Activated gamma-delta T cell treated with Interleukin-2 at 50 U/mL for 16 hours (primary cell): ENCODE results near the gene CCDC6.
"Not testable (repeated sequence)": the region's sequence is repeated elsewhere in the genome, so short reads cannot be mapped to it uniquely, and the experiment has no call there.

Experiments used
- DNase-seq: peaks from one replicate; pipeline ENCODE4 v3.0.0-alpha.2; 2020

Gene CCDC6

DNA sequence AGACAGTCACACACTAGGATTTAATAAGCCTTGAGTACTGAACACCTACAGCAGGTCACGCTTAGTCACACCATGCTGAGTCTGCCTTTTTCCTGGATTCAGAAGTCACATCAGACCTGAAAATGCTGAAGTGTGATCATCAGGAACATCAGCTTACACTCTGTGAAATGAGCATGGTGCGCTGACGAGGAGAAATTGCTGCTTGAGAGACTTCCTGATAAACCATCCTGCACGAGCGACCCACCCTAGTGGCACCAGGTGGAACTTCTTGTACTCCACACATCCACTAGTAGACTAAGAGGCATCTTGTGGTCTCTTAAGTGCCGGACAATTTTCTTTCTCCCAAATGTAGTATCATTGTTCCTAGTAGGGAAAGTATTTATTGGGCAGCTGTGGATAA, 101.3 kb downstream of the CCDC6 start:
- no peak for DNase-seq

- no peak for DNase-seq
Observed at GRCh38 chr10:59804220-59804619, 102.1 kb downstream of the CCDC6 start.

DNA sequence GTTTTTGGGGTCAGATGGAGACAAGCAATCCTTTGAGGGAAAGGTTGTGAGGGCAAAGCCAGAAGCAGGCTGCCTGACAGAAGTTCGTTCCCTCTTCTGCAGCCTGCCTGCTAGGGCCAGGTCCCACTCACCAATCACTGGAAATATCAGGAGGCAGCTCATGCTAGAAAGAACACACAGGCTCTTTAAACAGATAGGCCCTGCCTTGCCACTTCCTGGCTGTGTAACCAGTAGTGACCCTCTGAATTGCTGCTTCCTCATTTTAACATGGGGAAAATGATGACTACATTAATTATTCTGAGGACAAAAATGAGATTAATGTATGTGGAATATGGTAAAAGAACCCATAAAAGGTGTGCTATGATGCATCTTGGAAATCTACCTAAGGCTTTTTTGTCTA, 102.6 kb downstream of the CCDC6 start:
- no peak for DNase-seq

GRCh38 chr10:59801171-59801570, 105.2 kb downstream of the CCDC6 start:
- DNase-seq = no peak

DNA sequence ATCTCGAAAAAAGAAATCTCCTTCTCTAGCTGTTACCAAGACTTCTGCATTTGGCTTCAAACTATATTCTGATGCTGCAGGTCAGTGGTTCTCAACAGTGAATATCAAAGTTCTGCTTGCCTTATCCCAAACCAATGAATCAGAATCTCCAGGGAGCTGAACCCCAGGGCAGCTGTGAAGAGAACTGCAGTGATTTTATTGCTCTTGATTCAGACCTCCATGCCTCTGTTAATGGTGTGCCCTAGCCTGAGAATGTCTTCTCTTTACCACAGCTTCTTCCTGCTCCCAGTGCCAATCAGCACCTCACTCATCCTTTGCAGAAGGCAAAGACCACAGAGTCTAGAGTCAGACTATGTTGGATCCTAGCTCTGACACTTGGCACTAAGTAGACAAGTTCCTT, 106.9 kb downstream of the CCDC6 start:
- no peak for DNase-seq

DNA sequence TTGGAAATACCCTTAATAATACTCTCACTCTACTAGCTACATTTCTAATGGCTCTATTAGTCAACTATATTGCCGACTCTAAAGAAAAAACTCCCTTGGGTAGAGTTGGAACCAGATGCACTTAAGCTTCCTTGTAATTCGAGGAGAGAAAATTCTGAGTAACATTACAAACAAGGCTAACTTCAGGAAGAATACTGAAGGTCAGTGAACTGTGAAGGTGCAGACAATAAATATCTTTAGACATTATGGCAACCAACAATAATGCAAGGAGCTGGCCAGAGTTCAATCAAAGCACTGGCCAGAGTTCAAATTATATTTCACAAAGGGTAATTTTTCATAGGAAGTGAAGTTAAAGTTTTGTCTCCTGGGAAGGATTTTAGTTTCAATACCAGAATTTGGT, 112.4 kb downstream of the CCDC6 start:
- DNase-seq = no peak

DNA sequence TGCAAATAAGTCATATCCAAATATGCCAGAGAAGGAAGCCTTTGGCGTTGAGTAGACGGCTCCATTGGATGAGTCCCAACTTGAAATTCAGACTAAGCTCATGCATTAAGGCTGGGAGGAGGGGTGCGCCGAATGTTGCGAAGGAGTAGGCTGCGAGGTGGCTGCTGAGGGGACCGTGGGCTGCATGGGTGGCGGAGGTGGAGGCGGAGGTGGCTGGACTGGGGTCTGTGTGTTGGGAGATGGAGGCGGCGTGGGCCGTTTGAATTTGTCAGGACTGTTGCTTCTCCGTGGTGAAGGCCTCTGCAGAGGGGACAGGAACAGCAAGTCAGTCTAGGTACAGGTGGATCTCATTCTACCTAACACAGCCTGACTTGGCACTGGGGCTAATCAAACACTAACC, 113.5 kb downstream of the CCDC6 start:
- no peak for DNase-seq

DNA sequence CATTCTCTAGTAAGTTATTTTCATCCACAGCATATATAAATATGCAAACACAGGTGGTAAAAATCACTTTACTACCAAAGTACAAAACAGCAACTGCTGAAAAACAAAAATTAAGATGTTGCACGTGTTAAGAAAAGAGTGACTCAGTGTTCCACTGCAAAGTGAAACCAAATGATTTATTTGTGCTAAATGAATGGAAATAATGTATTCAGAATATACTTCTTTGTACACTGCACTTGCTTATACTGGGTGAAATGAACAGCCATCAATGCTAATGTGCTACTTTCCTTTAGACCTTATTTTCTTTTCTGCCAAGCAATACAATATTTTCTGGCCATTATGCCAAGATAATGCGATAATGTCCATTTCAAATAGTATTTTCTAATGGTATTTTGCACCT, 114.8 kb downstream of the CCDC6 start:
- no peak for DNase-seq

GRCh38 chr10:59790080-59790479, 116.3 kb downstream of the CCDC6 start:
- DNase-seq = not testable (repeated sequence)

DNA sequence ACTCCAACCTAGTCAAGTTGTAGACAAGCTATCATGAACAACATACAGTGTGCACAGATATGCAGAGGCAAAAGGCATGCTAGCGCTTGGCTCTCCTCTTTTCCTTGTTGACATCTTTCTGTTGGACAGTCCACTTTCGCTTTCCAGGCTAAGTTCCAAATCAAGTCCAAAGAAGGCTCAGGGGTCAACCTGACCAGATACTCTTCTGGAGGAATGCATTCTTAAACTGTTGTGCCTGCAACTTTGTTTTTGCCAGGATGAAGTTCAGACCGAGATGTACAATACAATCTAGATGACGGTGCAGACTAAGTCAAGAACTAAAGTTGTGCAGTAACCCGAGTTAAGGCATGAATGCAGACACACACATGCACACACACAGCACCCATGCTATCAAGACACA, 117.4 kb downstream of the CCDC6 start:
- DNase-seq = not testable (repeated sequence)

DNA sequence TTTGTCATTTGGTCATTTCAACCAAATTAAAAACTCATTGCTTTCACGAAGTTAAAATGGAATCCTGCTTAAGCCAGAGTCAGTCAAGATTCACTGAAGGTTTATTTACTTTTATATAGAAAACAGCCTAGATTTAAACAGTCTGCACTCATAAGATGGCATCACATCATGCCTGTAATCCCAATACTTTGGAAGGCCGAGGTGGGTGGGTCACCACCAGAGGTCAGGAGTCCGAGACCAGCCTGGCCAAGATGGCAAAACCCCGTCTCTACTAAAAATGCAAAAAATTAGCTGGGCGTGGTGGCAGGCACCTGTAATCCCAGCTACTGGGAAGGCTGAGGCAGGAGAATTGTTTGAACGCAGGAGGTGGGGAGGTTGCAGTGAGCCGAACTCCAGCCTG, 119.3 kb downstream of the CCDC6 start:
- not testable (repeated sequence) for DNase-seq

DNA sequence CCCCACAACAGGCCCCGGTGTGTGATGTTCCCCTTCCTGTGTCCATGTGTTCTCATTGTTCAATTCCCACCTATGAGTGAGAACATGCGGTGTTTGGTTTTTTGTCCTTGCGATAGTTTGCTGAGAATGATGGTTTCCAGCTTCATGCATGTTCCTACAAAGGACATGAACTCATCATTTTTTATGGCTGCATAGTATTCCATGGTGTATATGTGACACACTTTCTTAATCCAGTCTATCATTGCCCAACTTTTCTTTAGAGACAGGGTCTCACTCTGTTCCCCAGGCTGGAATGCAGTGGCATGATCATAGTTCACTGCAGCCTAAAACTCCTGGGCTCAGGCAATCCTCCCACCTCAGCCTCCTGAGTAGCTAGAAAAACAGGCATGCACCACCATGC, 120.9 kb downstream of the CCDC6 start:
- DNase-seq = not testable (repeated sequence)

DNA sequence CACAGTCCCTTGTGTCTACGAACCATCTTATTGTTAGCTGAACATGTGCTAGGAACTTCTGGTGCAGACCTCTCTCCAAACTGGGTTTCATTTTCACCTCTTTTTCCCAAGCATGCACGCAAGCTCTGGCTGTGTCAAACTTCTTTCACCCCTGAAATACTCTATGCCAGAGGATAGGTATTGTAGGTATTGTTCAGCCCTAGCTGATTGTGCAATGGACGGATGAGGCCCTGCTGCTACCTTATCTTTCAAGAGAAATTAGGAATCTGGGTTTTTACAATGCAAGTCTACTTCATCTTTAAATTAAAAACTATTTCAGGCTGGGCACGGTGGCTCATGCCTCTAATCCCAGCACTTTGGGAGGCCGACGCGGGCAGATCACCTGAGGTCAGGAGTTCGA, 124.8 kb downstream of the CCDC6 start:
- no peak for DNase-seq

DNA sequence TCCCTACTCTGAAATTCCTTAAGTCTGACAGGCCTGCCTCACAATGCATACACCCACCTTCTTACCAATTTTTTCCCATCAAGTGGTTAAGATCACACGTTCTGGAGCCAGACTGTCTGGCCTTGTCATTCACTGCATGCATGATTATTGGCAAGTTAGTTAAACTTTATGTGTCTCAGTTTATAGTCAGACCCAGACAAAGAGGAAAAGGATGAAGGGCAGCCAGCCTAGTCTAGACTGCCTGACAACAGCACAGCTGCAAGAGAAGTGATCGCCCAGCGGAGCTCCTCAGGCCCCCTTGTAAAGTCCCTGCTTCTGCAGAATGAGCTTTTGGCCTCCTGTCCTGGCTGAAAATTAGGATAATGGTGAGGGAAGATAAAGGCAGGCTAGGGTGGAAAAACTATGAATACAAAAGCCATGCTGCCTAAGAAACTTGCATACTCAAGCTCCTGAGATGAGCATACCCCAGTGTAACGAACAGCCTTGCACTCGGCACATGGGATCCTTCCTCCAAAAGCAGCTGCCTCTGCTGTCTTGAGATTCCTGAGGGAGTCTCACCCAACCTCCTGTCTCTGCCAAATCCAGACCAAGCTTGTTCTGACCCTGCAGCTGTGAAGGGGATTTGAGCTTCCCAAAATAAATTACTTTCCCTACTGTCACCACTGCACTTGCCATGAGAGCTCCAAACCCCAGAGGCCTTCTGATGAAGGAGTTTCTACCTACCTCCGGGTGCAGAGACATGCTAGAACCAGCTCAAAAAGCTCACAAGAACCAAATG, 126.4 kb downstream of the CCDC6 start:
- DNase-seq = no peak

DNA sequence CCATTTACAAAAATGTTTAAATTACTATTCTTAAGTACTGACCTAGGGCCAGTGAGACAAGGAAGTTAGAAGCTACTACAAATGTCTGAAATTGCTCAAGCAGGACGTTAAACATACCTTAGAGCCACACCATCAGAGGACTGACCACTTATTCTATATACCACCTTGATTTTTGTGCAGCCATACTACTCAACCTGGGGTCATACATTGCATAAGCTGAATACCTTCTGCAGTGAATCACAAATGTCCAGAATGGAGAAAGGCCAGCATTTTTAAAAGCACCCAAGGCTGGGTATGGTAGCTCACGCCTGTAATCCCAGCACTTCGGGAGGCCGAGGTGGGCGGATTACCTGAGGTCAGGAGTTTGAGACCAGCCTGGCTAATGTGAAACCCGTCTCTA, 131.9 kb downstream of the CCDC6 start:
- DNase-seq = no peak

GRCh38 chr10:59773088-59773487, 133.3 kb downstream of the CCDC6 start:
- DNase-seq = no peak

DNA sequence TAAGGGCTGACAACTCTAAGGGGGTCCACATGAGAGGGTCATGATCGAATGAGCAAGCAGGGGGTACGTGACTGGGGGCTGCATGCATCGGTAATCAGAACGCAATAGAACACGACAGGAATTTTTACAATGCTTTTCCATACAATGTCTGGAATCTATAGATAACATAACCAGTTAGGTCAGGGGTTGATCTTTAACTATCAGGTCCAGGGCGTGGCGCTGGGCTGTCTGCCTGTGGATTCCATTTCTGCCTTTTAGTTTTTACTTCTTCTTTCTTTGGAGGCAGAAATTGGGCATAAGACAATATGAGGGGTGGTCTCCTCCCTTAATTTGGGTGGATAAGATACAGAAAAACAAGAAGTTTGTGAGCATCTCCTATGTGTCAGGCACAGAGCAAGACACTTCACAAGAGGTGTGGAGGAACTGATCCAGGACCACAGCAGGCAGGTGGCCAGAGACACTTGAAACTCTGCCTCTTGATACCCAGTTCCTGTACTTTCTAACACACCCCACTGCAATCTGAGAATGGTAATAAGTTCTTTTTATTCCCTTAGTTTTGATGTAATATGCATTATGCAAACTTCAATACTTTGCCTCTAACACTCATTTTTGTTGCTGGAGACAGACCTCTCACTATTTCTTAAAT, 135.1 kb downstream of the CCDC6 start:
- no peak for DNase-seq

GRCh38 chr10:59770689-59771088, 135.7 kb downstream of the CCDC6 start:
- DNase-seq = no peak

DNA sequence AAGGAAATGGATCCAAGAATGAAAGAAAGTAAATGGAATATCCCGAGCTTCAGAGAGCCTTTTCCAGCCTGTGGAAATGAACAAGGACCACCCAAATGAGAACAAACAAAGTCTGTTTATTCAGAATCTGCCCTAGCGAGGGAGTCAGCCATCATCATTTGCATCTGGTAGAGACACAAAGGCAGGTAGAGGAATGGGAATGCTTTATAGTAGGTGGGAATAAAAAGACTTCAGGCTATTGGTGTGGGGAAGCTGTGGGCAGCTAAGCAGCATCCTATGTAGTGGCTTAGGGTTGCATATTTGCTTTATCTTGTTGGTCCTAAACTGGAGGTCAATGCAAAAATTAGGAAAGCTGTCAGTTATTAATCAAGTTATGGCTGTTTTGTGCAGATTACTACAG, 143.9 kb downstream of the CCDC6 start:
- DNase-seq = no peak

GRCh38 chr10:59757966-59758365, 148.4 kb downstream of the CCDC6 start:
- no peak for DNase-seq

DNA sequence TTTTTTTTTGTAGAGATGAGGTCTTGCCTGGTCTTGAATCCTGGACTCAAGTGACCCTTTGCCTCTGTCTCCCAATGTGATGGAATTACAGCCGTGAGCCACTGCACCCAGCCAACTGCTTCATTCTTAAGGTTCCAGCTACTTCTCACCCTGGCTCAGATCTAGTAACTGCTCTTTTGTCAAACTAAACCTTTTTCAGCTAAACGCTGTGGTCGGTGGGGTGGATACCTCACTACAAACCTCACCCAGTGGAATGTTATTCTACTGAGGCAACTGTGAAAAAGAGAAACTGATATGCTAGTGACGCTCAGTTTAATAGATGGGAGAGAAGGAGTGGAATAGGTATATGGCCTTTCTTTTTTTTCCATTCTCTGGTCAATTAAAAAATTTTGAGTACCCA, 151.4 kb downstream of the CCDC6 start:
- no peak for DNase-seq

GRCh38 chr10:59753267-59753666, 153.1 kb downstream of the CCDC6 start, which contains the start of gene MRLN:
Gene MRLN, minus strand, starts transcription at chr10:59753455.
- no peak for DNase-seq

DNA sequence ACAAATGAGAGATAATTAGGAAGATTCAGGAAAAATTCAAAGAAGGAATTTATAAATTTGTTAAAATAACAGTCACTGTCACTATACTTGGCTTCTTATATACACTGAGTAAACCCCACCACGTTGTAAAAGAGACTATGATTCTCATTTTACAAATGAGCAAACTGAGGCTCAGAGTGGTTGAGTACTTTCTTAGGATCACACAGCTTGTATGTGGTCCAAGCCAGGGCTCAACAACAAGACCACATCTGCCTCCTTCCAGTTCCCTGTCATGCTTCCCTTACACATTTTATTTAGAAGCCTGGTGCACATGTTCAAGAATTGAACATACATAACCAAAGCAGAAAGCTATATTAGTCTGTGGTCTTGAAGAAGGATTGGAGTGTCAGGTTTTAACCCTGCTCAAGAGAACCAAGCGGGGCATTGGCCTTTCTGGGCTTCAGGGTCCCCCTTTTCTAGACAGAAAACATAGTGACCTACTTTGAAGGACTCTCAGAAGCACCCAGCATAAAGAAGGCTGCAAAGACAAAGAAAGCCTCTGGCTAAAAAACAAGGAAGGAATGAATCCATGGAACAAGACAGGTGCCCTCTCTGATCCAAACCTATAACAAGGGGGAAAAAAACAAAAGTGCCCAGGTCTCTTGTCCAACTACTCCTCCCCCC, 153.9 kb downstream of the CCDC6 start:
- no peak for DNase-seq
